ENCODE results near the gene LTBP2.

The LTBP2 gene

DNA sequence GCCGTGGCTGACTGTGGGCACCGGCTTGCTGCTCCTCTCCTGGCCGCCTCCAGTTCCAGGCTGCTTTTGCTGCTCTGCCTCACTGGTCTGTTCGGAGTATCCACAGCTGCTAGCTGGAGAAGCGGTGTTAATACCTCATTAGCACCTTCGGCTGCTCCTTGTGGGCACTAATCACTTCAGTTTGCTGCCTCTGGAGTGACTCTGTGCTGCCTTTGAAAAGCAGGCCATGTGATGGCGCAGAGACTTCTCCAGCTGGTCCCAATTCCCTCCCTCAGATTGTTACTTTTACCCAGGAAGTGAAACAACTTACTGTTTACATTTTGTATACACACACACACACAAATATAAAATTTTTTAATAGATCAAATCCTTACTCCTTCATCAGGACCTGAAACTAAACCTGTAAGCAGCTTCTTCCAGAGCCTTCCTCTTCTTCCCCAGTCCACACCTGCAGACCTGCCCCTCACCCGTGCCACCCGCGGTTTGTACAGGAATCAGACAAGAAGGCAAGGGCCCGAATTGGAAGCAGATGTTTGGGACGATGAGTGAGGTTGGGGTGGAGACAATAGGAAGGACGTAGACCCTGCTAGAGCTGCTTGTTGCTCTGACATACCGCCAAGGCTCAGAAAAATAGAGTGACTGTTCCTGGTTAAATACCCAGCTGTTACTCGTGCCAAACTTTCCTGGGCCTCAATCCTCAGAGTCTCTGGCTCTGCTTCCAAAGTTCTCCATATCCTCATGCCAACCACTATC, 41.5 kb upstream of the LTBP2 start:
- TF ChIP-seq CEBPB (IDR thresholded peaks at IDR 0.05), result no peak

DNA sequence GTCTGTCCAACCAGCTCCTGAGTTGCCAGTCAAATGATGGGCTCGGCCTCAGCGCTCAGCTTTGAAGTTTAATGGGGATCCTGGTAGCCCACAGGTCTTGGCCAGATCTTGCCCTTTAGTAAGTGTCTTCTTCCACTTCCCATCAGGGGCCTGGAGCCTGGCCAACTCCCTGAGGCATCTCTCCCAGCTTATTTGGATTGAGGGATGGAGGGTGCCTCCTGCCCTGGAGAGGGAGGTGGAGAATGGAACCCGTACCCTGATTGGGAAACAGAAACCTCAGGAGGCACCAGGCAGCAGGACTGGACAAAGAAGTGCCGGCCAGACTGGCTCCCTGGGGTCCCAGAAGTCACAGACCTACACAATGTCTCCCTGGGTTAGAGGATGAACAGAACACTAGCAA, 40.5 kb upstream of the LTBP2 start:
- TF ChIP-seq CEBPB (IDR thresholded peaks at IDR 0.05) (no peak), USF1 (IDR thresholded peaks at IDR 0.05) (no peak), ZBTB7A (IDR thresholded peaks at IDR 0.05; ENCODE audit: low read depth) (no peak), FOXM1 (IDR thresholded peaks at IDR 0.05; ENCODE audit: borderline replicate concordance, low read depth) (no peak), TAF1 (IDR thresholded peaks at IDR 0.05; ENCODE audit: low read depth) (no peak), TCF12 (IDR thresholded peaks at IDR 0.05; ENCODE audit: low read depth) (no peak), EGR1 (IDR thresholded peaks at IDR 0.05) (no peak), NFIC (IDR thresholded peaks at IDR 0.05) (no peak), RAD21 (IDR thresholded peaks at IDR 0.05; ENCODE audit: low read depth) (no peak), EP300 (IDR thresholded peaks at IDR 0.05; ENCODE audit: borderline replicate concordance) (no peak), TEAD4 (IDR thresholded peaks at IDR 0.05) (no peak), YY1 (IDR thresholded peaks at IDR 0.05; ENCODE audit: low read depth) (no peak), CREB1 (IDR thresholded peaks at IDR 0.05; ENCODE audit: low read depth) (no peak)
- TF ChIP-seq, protein P1, sequence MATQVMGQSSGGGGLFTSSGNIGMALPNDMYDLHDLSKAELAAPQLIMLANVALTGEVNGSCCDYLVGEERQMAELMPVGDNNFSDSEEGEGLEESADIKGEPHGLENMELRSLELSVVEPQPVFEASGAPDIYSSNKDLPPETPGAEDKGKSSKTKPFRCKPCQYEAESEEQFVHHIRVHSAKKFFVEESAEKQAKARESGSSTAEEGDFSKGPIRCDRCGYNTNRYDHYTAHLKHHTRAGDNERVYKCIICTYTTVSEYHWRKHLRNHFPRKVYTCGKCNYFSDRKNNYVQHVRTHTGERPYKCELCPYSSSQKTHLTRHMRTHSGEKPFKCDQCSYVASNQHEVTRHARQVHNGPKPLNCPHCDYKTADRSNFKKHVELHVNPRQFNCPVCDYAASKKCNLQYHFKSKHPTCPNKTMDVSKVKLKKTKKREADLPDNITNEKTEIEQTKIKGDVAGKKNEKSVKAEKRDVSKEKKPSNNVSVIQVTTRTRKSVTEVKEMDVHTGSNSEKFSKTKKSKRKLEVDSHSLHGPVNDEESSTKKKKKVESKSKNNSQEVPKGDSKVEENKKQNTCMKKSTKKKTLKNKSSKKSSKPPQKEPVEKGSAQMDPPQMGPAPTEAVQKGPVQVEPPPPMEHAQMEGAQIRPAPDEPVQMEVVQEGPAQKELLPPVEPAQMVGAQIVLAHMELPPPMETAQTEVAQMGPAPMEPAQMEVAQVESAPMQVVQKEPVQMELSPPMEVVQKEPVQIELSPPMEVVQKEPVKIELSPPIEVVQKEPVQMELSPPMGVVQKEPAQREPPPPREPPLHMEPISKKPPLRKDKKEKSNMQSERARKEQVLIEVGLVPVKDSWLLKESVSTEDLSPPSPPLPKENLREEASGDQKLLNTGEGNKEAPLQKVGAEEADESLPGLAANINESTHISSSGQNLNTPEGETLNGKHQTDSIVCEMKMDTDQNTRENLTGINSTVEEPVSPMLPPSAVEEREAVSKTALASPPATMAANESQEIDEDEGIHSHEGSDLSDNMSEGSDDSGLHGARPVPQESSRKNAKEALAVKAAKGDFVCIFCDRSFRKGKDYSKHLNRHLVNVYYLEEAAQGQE (IDR thresholded peaks at IDR 0.05; ENCODE audit: low read depth), result no peak
- TF ChIP-seq, protein P2, sequence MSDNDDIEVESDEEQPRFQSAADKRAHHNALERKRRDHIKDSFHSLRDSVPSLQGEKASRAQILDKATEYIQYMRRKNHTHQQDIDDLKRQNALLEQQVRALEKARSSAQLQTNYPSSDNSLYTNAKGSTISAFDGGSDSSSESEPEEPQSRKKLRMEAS (IDR thresholded peaks at IDR 0.05), result no peak

GRCh38 chr14:74650927-74651686, 39.1 kb upstream of the LTBP2 start:
- TF ChIP-seq FOXM1 (IDR thresholded peaks at IDR 0.05; ENCODE audit: borderline replicate concordance, low read depth), result no peak

- TF ChIP-seq FOXM1 (IDR thresholded peaks at IDR 0.05; ENCODE audit: borderline replicate concordance, low read depth), result no peak
- TF ChIP-seq, protein P1 (IDR thresholded peaks at IDR 0.05; ENCODE audit: low read depth), result no peak
- TF ChIP-seq CEBPB (IDR thresholded peaks at IDR 0.05), result no peak
- no peak for TF ChIP-seq TAF1 (IDR thresholded peaks at IDR 0.05; ENCODE audit: low read depth)
- no peak for TF ChIP-seq ZBTB7A (IDR thresholded peaks at IDR 0.05; ENCODE audit: low read depth)
- TF ChIP-seq RAD21 (IDR thresholded peaks at IDR 0.05; ENCODE audit: low read depth), result no peak
- no peak for TF ChIP-seq EP300 (IDR thresholded peaks at IDR 0.05; ENCODE audit: borderline replicate concordance)
- TF ChIP-seq, protein P2 (IDR thresholded peaks at IDR 0.05), result no peak
- TF ChIP-seq EGR1 (IDR thresholded peaks at IDR 0.05), result no peak
- TF ChIP-seq TEAD4 (IDR thresholded peaks at IDR 0.05), result no peak
Measured at GRCh38 chr14:74649673-74650072, 37.6 kb upstream of the LTBP2 start.

DNA sequence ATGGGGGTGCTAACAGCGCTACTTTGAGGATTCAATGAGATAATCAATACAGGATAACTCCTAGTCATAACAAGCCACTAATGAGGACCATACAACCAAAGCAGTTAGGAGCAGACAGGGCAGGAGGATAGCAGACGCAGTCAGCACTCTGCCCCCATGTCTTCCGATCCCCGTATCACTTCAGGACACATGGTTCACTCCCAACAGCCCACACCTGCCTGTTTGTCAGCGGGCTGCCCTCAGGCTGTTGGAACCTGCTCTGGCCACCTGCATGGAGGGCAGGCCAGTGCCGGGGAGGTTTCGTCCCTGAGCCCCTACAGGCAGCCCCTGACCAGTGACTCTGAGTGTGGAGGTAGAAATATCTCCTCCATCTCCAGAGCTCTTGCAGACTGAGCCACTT, 37.1 kb upstream of the LTBP2 start:
- TF ChIP-seq EGR1 (IDR thresholded peaks at IDR 0.05) (no peak), RAD21 (IDR thresholded peaks at IDR 0.05; ENCODE audit: low read depth) (no peak), FOXM1 (IDR thresholded peaks at IDR 0.05; ENCODE audit: borderline replicate concordance, low read depth) (no peak), TCF12 (IDR thresholded peaks at IDR 0.05; ENCODE audit: low read depth) (no peak), CREB1 (IDR thresholded peaks at IDR 0.05; ENCODE audit: low read depth) (no peak), TEAD4 (IDR thresholded peaks at IDR 0.05) (no peak), NFIC (IDR thresholded peaks at IDR 0.05) (no peak), ZBTB7A (IDR thresholded peaks at IDR 0.05; ENCODE audit: low read depth) (no peak), TAF1 (IDR thresholded peaks at IDR 0.05; ENCODE audit: low read depth) (no peak), CEBPB (IDR thresholded peaks at IDR 0.05) (no peak)
- TF ChIP-seq, protein P2 (IDR thresholded peaks at IDR 0.05), result no peak

GRCh38 chr14:74648601-74649000, 36.6 kb upstream of the LTBP2 start:
- TF ChIP-seq, protein P2 (IDR thresholded peaks at IDR 0.05), result no peak
- TF ChIP-seq RAD21 (IDR thresholded peaks at IDR 0.05; ENCODE audit: low read depth), result no peak
